ENCODE measurements around the gene PGAP2. TPM values are rescaled to one million over a fixed set of nuclear protein-coding genes. Genes with fewer than 3 reads are reported as not detected.

The PGAP2 gene
- polyA plus RNA-seq, 1 donor (not counting 4 experiments of a cell fraction or from before 2014, with no cell fraction given) = 37.3 TPM

GRCh38 chr11:3823303-3823702 lies 14.9 kb downstream of the PGAP2 start:
- FAIRE-seq = no peak
- Histone ChIP-seq H3K4me3 (ENCODE audit: control insufficient read depth in 2 of 3, extremely low read depth in 1 of 3, insufficient read depth in 2 of 3, low read depth in 1 of 3, low read length in 3 of 3) (no peak overlapping the region), H3K4me2 (ENCODE audit: control insufficient read depth, extremely low read depth, insufficient read depth, low read depth, low read length) (no peak overlapping the region), H3K36me3 (ENCODE audit: control insufficient read depth in 2 of 2, extremely low read depth in 1 of 2, insufficient read depth in 2 of 2, low read length in 2 of 2) (peaks cover 19 to 21% of the 10 kb centered on the region in 2 experiments), H3K27ac (ENCODE audit: control insufficient read depth, insufficient read depth, low read length) (no peak overlapping the region), H4K20me1 (ENCODE audit: control insufficient read depth, extremely low read depth, insufficient read depth, low read length) (no peaks in the 10 kb centered on the region), H3K79me2 (ENCODE audit: control insufficient read depth, insufficient read depth, low read length) (peaks cover 10% of the 10 kb centered on the region), H2AFZ (ENCODE audit: control insufficient read depth, low read length) (no peak overlapping the region), H3K9ac (ENCODE audit: control insufficient read depth, extremely low read depth, insufficient read depth, low read length) (no peak overlapping the region), H3K9me3 (ENCODE audit: control insufficient read depth, low read depth, low read length) (no peaks in the 10 kb centered on the region), H3K4me1 (ENCODE audit: control insufficient read depth, extremely low read depth, insufficient read depth, low read length) (peaks cover 11% of the 10 kb centered on the region), H3K9me1 (ENCODE audit: control insufficient read depth, extremely low read depth, insufficient read depth, low read length) (peaks cover 3% of the 10 kb centered on the region), H3K27me3 (ENCODE audit: control insufficient read depth, extremely low read depth, insufficient read depth, low read length) (no peaks in the 10 kb centered on the region)
- DNase-seq (ENCODE audit: low read depth, low spot score) = no peak
- dilution Hi-C loops (cut with MboI; ENCODE audit: extremely low pct_ligation_motif_present, low sequenced_read_pairs) = no loop called here
- TF ChIP-seq EZH2 (IDR thresholded peaks at IDR 0.05; ENCODE audit: low read length) = no peak
- TF ChIP-seq, protein P1, sequence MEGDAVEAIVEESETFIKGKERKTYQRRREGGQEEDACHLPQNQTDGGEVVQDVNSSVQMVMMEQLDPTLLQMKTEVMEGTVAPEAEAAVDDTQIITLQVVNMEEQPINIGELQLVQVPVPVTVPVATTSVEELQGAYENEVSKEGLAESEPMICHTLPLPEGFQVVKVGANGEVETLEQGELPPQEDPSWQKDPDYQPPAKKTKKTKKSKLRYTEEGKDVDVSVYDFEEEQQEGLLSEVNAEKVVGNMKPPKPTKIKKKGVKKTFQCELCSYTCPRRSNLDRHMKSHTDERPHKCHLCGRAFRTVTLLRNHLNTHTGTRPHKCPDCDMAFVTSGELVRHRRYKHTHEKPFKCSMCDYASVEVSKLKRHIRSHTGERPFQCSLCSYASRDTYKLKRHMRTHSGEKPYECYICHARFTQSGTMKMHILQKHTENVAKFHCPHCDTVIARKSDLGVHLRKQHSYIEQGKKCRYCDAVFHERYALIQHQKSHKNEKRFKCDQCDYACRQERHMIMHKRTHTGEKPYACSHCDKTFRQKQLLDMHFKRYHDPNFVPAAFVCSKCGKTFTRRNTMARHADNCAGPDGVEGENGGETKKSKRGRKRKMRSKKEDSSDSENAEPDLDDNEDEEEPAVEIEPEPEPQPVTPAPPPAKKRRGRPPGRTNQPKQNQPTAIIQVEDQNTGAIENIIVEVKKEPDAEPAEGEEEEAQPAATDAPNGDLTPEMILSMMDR (optimal IDR thresholded peaks at IDR 0.05 in 1 of 3, IDR thresholded peaks at IDR 0.05 in 1 of 3, conservative IDR thresholded peaks at IDR 0.05 in 1 of 3; ENCODE audit: extremely low read depth in 1 of 3, insufficient read depth in 2 of 3, low read length in 3 of 3) = no peak

GRCh38 chr11:3823762-3824506 lies 15.6 kb downstream of the PGAP2 start:
- Histone ChIP-seq H2AFZ (ENCODE audit: control insufficient read depth, low read length) (no peak overlapping the region), H3K27ac (ENCODE audit: control insufficient read depth, insufficient read depth, low read length) (no peak overlapping the region), H3K79me2 (ENCODE audit: control insufficient read depth, insufficient read depth, low read length) (peaks cover 12% of the 10 kb centered on the region), H3K9me1 (ENCODE audit: control insufficient read depth, extremely low read depth, insufficient read depth, low read length) (peaks cover 3% of the 10 kb centered on the region), H3K4me3 (ENCODE audit: control insufficient read depth in 2 of 3, extremely low read depth in 1 of 3, insufficient read depth in 2 of 3, low read depth in 1 of 3, low read length in 3 of 3) (no peak overlapping the region), H4K20me1 (ENCODE audit: control insufficient read depth, extremely low read depth, insufficient read depth, low read length) (no peaks in the 10 kb centered on the region), H3K9me3 (ENCODE audit: control insufficient read depth, low read depth, low read length) (no peaks in the 10 kb centered on the region), H3K27me3 (ENCODE audit: control insufficient read depth, extremely low read depth, insufficient read depth, low read length) (no peaks in the 10 kb centered on the region), H3K36me3 (ENCODE audit: control insufficient read depth in 2 of 2, extremely low read depth in 1 of 2, insufficient read depth in 2 of 2, low read length in 2 of 2) (peaks cover 19 to 21% of the 10 kb centered on the region in 2 experiments), H3K4me1 (ENCODE audit: control insufficient read depth, extremely low read depth, insufficient read depth, low read length) (peaks cover 11% of the 10 kb centered on the region), H3K4me2 (ENCODE audit: control insufficient read depth, extremely low read depth, insufficient read depth, low read depth, low read length) (no peak overlapping the region), H3K9ac (ENCODE audit: control insufficient read depth, extremely low read depth, insufficient read depth, low read length) (no peak overlapping the region)
- FAIRE-seq (no peak), DNase-seq (ENCODE audit: low read depth, low spot score) (no peak)
- dilution Hi-C loops (cut with MboI; ENCODE audit: extremely low pct_ligation_motif_present, low sequenced_read_pairs) = no loop called here
- TF ChIP-seq EZH2 (IDR thresholded peaks at IDR 0.05; ENCODE audit: low read length) = no peak
- TF ChIP-seq, protein P1 (optimal IDR thresholded peaks at IDR 0.05 in 1 of 3, IDR thresholded peaks at IDR 0.05 in 1 of 3, conservative IDR thresholded peaks at IDR 0.05 in 1 of 3; ENCODE audit: extremely low read depth in 1 of 3, insufficient read depth in 2 of 3, low read length in 3 of 3) = no peak
